Left ventricle myocardium inferior (tissue), 1 donor: ENCODE data around the gene TIMP1. TPM values are rescaled to one million over a fixed set of nuclear protein-coding genes. Genes with fewer than 3 reads are reported as not detected.

Source experiments
- DNase-seq: peaks from one replicate; pipeline ENCODE4 v3.0.0-alpha.2; 2020
- H3K27ac ChIP-seq: fragments of 200-600 bp; replicated peaks from 2 replicates; pipeline ENCODE4 v1.8.0; 2021
- H3K27me3 ChIP-seq: fragments of 200-600 bp; 2 replicates; pipeline ENCODE4 v1.8.0; 2021; ENCODE audit warnings: low read depth
- H3K36me3 ChIP-seq: fragments of 200-600 bp; 2 replicates; pipeline ENCODE4 v1.8.0; 2021
- H3K4me1 ChIP-seq: fragments of 200-600 bp; 2 replicates; pipeline ENCODE4 v1.8.0; 2021
- H3K4me3 ChIP-seq: fragments of 200-600 bp; 2 replicates; pipeline ENCODE4 v1.8.0; 2021; ENCODE audit warnings: mild to moderate bottlenecking, moderate library complexity
- H3K9me3 ChIP-seq: fragments of 200-600 bp; replicated peaks from 2 replicates; pipeline ENCODE4 v1.8.0; 2021
- CTCF ChIP-seq: fragments of 200-600 bp; IDR thresholded peaks from 2 replicates; pipeline ENCODE4 v1.8.0; 2021; ENCODE audit warnings: antibody characterized with exemption, mild to moderate bottlenecking, borderline replicate concordance
- intact Hi-C: fragments of 100-400 bp; cut with micrococcal nuclease; formaldehyde crosslinking; loops from one replicate; pipeline ENCODE4 v1.11.0; 2022
- total RNA-seq: library from RNA; stranded (reverse); fragmentation: NEBNext Ultra II Directional; extraction: Animal tissue kit (Norgen Biotek cat#: 25700); gene quantifications from one replicate; pipeline ENCODE4 v1.2.1, GENCODE V29; 2021
- donor health status: DM: no; HTN: yes; CAD: no; lungs with severe emphysema.

Gene TIMP1
- total RNA-seq, 1 donor from 2014 or later, result 99.3 TPM

- Histone ChIP-seq H3K4me3 (no peak overlapping the region), H3K27me3 (no peaks in the 10 kb centered on the region), H3K36me3 (no peaks in the 10 kb centered on the region), H3K4me1 (no peaks in the 10 kb centered on the region), H3K27ac (no peak overlapping the region), H3K9me3 (no peaks in the 10 kb centered on the region)
- intact Hi-C loops, result no loop called here
- DNase-seq, result no peak
- TF ChIP-seq CTCF, result no peak
Measured at GRCh38 chrX:47579537-47579936, 2.7 kb upstream of the TIMP1 start.

- Histone ChIP-seq H3K4me1 (no peaks in the 10 kb centered on the region), H3K27me3 (no peaks in the 10 kb centered on the region), H3K9me3 (no peaks in the 10 kb centered on the region), H3K36me3 (no peaks in the 10 kb centered on the region), H3K27ac (peak overlapping the region; percentile 77), H3K4me3 (peak overlapping the region; percentile 62)
- intact Hi-C loops, result no loop called here
- DNase-seq, result no peak
- no peak for TF ChIP-seq CTCF
Measured at GRCh38 chrX:47583240-47583861, 1.1 kb downstream of the TIMP1 start.

- H3K27me3 ChIP-seq, result no peaks in the 10 kb centered on the region
- H3K4me1 ChIP-seq, result no peaks in the 10 kb centered on the region
- no peak for DNase-seq
- no peak overlapping the region for H3K27ac ChIP-seq
- H3K4me3 ChIP-seq, result peak overlapping the region; percentile 1
- TF ChIP-seq CTCF, result no peak
- H3K9me3 ChIP-seq, result no peaks in the 10 kb centered on the region
- H3K36me3 ChIP-seq, result no peaks in the 10 kb centered on the region
- intact Hi-C loops, result no loop called here
Measured at GRCh38 chrX:47584714-47585113, 2.5 kb downstream of the TIMP1 start.

- Histone ChIP-seq H3K4me1 (no peaks in the 10 kb centered on the region), H3K9me3 (no peaks in the 10 kb centered on the region), H3K4me3 (no peak overlapping the region), H3K27me3 (no peaks in the 10 kb centered on the region), H3K36me3 (no peaks in the 10 kb centered on the region), H3K27ac (no peak overlapping the region)
- no peak for TF ChIP-seq CTCF
- no peak for DNase-seq
- intact Hi-C loops, result no loop called here
Measured at GRCh38 chrX:47585273-47585672, 3.0 kb downstream of the TIMP1 start.

- no peaks in the 10 kb centered on the region for H3K4me1 ChIP-seq
- H3K27ac ChIP-seq, result no peak overlapping the region
- no peak overlapping the region for H3K4me3 ChIP-seq
- no peaks in the 10 kb centered on the region for H3K27me3 ChIP-seq
- TF ChIP-seq CTCF, result no peak
- H3K9me3 ChIP-seq, result no peaks in the 10 kb centered on the region
- DNase-seq, result no peak
- no peaks in the 10 kb centered on the region for H3K36me3 ChIP-seq
- intact Hi-C loops, result no loop called here
Measured at GRCh38 chrX:47586043-47586787, 4.0 kb downstream of the TIMP1 start.
